ENCODE measurements around the gene CST8. TPM values are rescaled to one million over a fixed set of nuclear protein-coding genes. Genes with fewer than 3 reads are reported as not detected.

Gene CST8
- total RNA-seq, 1 experiment from 2014 or later: not detected

DNA sequence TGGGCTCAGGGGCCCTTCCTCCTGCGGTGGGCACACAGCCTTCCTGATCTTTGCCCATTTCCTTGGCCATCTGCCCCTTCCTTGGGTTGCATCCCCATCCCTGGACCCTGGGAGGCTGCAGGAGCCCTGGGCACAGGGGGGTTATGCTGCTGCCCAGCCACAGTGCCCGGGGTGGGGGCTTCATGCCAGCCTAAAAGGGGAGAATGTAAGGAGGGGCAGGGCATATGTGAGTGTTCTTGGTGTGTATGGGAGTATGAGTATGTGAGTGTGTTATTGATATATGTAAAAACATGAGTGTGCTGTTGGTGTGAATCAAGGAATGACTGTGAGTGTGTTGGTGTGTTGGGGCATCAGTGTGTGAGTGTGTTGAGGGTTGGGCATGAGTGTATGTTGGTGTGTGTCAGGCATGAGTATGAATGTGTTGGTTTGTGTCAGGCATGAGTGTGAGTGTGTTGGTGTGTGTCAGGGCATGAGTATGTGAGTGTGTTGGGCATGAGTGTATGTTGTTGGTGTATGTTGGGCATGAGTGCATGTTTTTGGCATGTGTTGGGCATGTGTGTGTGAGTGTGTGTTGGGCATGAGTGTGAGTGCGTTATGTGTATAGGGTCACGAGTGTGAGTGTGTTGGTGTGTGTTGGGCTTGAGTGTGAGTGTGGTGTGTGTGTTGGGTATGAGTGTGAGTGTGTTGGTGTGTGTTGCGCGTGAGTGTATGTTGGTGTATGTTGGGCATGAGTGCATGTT, 14.7 kb upstream of the CST8 start:
- no peak for DNase-seq (ENCODE audit: low read depth)

GRCh38 chr20:23477223-23477622, 13.7 kb upstream of the CST8 start:
- DNase-seq (ENCODE audit: low read depth): no peak

GRCh38 chr20:23479043-23479442, 11.9 kb upstream of the CST8 start:
- no peak for DNase-seq (ENCODE audit: low read depth)

- no peak for DNase-seq (ENCODE audit: low read depth)
Measured at GRCh38 chr20:23482138-23482537, 8.8 kb upstream of the CST8 start.

- no peak for DNase-seq (ENCODE audit: low read depth)
Measured at GRCh38 chr20:23484081-23484480, 6.8 kb upstream of the CST8 start.

- DNase-seq (ENCODE audit: low read depth): no peak
Measured at GRCh38 chr20:23488470-23488869, 2.4 kb upstream of the CST8 start.

DNA sequence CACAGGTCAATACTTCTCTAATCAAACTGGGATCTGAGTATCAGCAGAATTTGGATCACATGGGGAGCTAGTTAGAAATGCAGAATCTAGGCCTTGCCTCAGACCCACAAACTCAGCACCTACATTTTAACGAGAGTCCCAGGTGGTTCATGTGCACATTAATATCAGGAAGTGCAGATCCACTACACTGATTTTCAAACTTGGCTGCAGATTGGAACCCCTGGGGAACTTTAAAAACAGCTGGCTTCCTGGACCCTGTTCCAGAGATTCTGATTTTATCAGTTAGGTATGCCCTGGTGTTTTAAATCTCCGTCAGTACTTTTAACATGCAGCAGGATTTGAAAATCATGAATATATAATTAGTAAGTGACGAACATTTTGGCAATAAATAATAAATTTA, 1.9 kb upstream of the CST8 start:
- no peak for DNase-seq (ENCODE audit: low read depth)

GRCh38 chr20:23492292-23492691, 1.4 kb downstream of the CST8 start:
- no peak for DNase-seq (ENCODE audit: low read depth)

DNA sequence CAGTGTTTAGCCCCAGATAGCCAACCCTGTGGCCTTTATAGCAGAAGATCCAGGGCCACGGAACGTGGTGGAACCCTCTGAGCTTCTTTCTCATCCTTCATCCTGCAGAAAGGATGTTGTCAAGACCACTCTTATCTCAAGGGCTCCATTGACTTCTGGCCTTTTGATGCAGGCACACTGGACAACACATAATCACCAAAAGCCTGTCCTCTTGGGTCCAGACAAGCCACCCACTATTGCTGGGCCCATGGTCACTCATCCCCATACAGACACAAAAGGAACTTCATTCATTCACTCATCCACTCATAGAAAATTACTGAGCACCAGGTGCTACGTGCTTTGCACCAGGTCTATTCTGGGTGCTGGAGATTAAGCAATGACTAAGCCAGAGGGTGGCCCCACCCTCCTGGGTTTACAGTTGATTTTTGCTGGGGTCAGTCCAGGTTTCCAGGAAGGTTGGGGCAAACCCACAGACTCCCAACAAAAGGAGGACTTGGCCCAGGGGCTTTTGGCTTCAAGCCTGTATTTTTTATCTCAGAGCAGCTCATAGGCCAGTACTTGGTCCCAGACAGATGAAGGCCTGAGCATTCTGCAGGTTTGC, 2.4 kb downstream of the CST8 start:
- DNase-seq (ENCODE audit: low read depth): no peak

DNA sequence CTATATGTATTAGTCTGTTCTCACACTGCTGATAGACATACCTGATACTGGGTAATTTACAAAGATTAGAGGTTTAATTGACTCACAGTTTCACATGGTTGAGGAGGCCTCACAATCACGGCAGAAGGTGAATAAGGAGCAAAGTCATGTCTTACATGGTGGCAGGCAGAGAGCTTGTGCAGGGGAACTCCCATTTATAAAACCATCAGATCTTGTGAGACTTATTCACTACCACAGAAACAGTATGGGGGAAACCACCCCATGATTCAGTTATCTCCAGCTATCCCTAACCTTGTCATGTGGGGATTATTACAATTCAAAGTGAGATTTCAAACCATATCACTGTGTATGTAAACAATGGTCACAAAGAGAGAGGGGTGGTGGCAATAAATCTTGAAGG, 6.6 kb downstream of the CST8 start:
- no peak for DNase-seq (ENCODE audit: low read depth)

DNA sequence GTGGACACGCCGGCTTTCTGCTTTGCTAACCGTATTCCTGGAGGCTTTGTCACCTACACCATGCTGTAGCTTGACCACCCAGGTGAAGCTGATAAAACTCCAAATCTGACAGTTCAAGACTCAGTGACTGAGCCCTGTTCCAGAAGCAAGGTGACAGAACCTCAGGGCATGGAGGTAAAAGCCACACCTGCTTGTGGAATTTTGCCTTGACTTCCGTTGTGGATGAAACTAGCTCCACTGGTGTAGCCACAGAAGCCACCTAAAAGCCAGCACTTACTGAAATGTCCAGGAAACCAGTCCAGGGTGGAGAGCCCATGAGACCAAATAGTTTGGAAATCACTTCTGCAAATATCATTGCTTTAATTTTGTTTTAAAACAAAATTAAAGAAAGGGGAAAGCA, 11.0 kb downstream of the CST8 start:
- DNase-seq (ENCODE audit: low read depth): no peak

GRCh38 chr20:23503649-23504048, 12.7 kb downstream of the CST8 start:
- no peak for DNase-seq (ENCODE audit: low read depth)

- DNase-seq (ENCODE audit: low read depth): no peak
Measured at GRCh38 chr20:23507346-23507745, 16.4 kb downstream of the CST8 start.

DNA sequence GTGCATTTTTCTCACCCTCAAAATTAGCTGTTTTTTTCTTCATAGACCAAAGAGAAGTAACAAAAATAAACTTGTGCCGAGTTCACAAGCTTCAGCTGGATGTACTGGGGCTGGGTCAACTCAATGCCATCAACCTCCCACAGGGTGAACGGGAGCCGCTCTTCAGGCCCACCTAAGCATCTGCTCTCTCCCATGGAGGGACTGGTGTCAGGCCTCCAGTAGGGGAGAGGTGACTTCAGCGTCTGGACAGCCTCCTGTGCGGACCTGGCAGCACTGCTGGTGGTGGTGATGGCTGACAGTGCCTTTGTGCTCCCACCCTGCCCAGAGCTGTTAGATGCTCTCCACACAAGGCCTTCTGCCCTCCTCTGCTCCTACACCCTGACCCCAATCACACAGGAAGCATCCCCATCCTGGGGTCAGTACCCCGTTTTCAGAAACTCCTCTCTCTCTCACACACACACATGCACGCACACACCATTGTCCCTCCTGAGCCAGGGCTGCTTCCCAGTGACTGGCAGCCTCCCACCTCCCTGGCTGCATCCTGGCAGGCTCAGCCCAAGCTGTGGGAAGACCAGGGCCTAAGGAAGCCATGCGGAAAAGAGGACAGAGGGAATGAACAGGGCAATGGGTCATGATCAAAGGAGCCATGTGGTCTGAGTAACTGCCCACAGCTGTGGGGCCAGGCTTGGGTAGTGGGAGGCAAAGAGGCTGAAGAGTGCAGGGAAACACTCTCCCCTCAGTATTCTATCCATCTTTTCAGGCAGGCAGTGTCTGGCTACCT, 17.7 kb downstream of the CST8 start:
- no peak for DNase-seq (ENCODE audit: low read depth)

DNA sequence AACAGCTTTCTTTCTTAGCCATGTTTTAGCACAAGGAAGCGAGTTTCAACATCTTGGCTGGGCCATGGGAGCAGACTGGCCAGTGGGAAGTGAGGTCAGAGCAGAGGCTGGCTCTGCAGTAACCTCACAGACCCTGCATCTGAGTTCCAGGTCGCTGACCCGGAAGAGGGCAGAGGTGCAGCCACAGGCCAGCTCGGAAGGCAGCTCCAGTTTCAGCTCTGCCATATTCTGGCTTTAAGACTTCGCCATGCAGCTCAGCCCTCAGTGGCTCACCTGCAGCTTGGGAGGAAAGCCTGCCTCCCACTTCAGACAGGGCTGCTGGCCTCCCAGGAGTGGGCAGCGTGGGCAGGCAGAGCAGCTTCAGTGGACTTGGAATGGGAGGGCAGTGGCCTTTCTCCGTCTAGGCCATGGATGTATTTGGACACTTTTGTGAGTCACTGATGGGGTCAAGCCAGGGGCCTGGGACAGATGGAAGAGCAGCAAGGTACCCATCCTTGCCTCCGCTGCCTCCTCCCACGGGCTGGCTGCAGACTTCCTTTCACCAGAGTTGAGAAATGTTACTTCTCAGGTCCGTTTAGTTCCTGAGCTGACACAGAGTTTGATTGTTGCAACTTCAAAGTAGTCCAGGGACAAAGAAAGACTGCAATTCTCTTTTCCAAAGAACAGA, 18.5 kb downstream of the CST8 start:
- no peak for DNase-seq (ENCODE audit: low read depth)

GRCh38 chr20:23510000-23510590, 19.2 kb downstream of the CST8 start:
- no peak for DNase-seq (ENCODE audit: low read depth)

- DNase-seq (ENCODE audit: low read depth): no peak
Measured at GRCh38 chr20:23513164-23513563, 22.2 kb downstream of the CST8 start.

DNA sequence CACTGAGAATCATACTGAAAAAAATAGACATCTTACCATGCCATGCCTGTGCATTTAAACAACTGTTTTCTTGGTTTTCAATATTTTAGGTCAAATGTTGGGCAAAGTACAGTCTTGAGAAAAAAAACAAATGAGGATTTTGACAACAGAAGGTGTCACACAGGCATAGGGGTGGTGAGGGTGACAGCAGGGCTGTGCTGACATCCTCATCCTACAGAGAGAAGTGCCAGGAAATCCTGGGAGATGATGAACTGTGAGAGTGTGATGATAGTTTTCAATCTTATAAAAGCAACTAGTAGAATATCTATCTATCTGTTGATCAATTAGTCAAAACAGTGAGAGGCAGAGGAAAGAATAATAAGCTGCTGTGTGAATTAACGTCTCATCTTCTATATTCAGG, 23.9 kb downstream of the CST8 start:
- no peak for DNase-seq (ENCODE audit: low read depth)

GRCh38 chr20:23515250-23515939, 24.5 kb downstream of the CST8 start:
- DNase-seq (ENCODE audit: low read depth): peak; percentile 19

DNA sequence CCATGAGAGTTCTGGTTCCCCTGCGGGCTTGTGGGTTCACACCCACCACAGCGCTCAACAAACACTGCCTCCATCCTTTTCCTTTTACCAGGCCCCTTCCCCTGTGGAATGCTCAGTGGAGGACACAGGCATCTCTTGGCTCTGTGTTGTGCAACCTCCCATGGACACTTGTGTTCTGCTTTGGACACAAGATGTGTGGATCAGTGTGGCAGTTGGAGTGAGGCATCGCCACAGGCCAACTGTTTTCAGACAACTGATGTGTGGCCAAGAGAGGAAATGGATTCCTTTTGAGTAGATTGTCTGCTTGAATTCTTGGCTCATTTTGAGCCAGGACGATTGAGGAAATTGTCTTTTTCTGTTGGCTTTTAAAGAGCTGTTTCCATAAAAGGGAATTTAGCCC, 26.8 kb downstream of the CST8 start:
- DNase-seq (ENCODE audit: low read depth): no peak

GRCh38 chr20:23519556-23519955, 28.6 kb downstream of the CST8 start:
- no peak for DNase-seq (ENCODE audit: low read depth)
